HUES64 (cell line): ENCODE data around the gene MRPL12.

Source experiments
- H3K27ac ChIP-seq: 2 replicates; pipeline ENCODE4 v1.7.0; 2013; ENCODE audit warnings: low read depth, low read length, inconsistent platforms
- H3K27me3 ChIP-seq: 2 replicates; pipeline ENCODE4 v1.6.1; 2013; ENCODE audit warnings: mild to moderate bottlenecking, low read length; ENCODE audit not compliant: insufficient read depth
- H3K36me3 ChIP-seq: 2 replicates; pipeline ENCODE4 v1.6.1; 2013; ENCODE audit warnings: mild to moderate bottlenecking, low read length; ENCODE audit not compliant: insufficient read depth
- H3K4me1 ChIP-seq: 2 replicates; pipeline ENCODE4 v1.6.1; 2013; ENCODE audit warnings: mild to moderate bottlenecking, low read length, moderate library complexity; ENCODE audit not compliant: insufficient read depth
- H3K4me3 ChIP-seq: 2 replicates; pipeline ENCODE4 v1.5.1; 2013; ENCODE audit warnings: mild to moderate bottlenecking, low read length, moderate library complexity
- H3K9ac ChIP-seq: 2 replicates; pipeline ENCODE4 v1.6.1; 2013; ENCODE audit warnings: mild to moderate bottlenecking, low read depth, low read length
- H3K9me3 ChIP-seq: 2 replicates; pipeline ENCODE4 v1.6.1; 2013; ENCODE audit warnings: low read depth, low read length; ENCODE audit not compliant: insufficient read depth
- WGBS: fragments of 150-250, 120-280 bp; methylation state at CpG from one replicate; pipeline ENCODE4 v1.1.7; 2013; ENCODE audit warnings: missing lambda C conversion rate; 5-methylcytosine and 5-hydroxymethylcytosine counted together

The MRPL12 gene

GRCh38 chr17:81693509-81694210, 9.5 kb upstream of the MRPL12 start:
- 90% methylated on average over 35 of the region's 35 CpGs for WGBS
- no peaks in the 10 kb centered on the region for H3K9me3 ChIP-seq

GRCh38 chr17:81694810-81695209, 8.4 kb upstream of the MRPL12 start:
- H3K9ac ChIP-seq: no peak overlapping the region
- H3K9me3 ChIP-seq: no peaks in the 10 kb centered on the region
- WGBS: 97% methylated on average over 19 of the region's 19 CpGs
- no peaks in the 10 kb centered on the region for H3K27me3 ChIP-seq
- no peak overlapping the region for H3K27ac ChIP-seq
- no peak overlapping the region for H3K4me3 ChIP-seq
- peaks cover 95% of the 10 kb centered on the region for H3K36me3 ChIP-seq
- H3K4me1 ChIP-seq: no peaks in the 10 kb centered on the region

More at GRCh38 chr17:81693509-81694210, 9.5 kb upstream of the MRPL12 start:
- no peak overlapping the region for H3K9ac ChIP-seq
- H3K27me3 ChIP-seq: no peaks in the 10 kb centered on the region
- H3K4me3 ChIP-seq: no peak overlapping the region
- no peak overlapping the region for H3K27ac ChIP-seq
- peaks cover 93% of the 10 kb centered on the region for H3K36me3 ChIP-seq
- H3K4me1 ChIP-seq: no peaks in the 10 kb centered on the region

GRCh38 chr17:81695211-81695610, 8.0 kb upstream of the MRPL12 start:
- Histone ChIP-seq H3K4me3 (no peak overlapping the region), H3K36me3 (peaks cover 91% of the 10 kb centered on the region), H3K27me3 (no peaks in the 10 kb centered on the region), H3K27ac (no peak overlapping the region), H3K9me3 (no peaks in the 10 kb centered on the region), H3K9ac (no peak overlapping the region), H3K4me1 (no peaks in the 10 kb centered on the region)
- WGBS: 96% methylated on average over 6 of the region's 6 CpGs

GRCh38 chr17:81695801-81696200, 7.4 kb upstream of the MRPL12 start:
- no peaks in the 10 kb centered on the region for H3K27me3 ChIP-seq
- H3K36me3 ChIP-seq: peaks cover 88% of the 10 kb centered on the region
- no peaks in the 10 kb centered on the region for H3K4me1 ChIP-seq
- H3K4me3 ChIP-seq: no peak overlapping the region
- no peak overlapping the region for H3K9ac ChIP-seq
- no peaks in the 10 kb centered on the region for H3K9me3 ChIP-seq
- 96% methylated on average over 22 of the region's 22 CpGs for WGBS
- H3K27ac ChIP-seq: no peak overlapping the region

GRCh38 chr17:81696218-81696941, 6.8 kb upstream of the MRPL12 start:
- peaks cover 88% of the 10 kb centered on the region for H3K36me3 ChIP-seq
- no peak overlapping the region for H3K27ac ChIP-seq
- WGBS: 96% methylated on average over 40 of the region's 40 CpGs
- H3K9ac ChIP-seq: no peak overlapping the region
- no peaks in the 10 kb centered on the region for H3K4me1 ChIP-seq
- no peak overlapping the region for H3K4me3 ChIP-seq
- no peaks in the 10 kb centered on the region for H3K9me3 ChIP-seq
- H3K27me3 ChIP-seq: no peaks in the 10 kb centered on the region

GRCh38 chr17:81697261-81698044, 5.7 kb upstream of the MRPL12 start:
- Histone ChIP-seq H3K9me3 (no peaks in the 10 kb centered on the region), H3K27ac (no peak overlapping the region), H3K36me3 (peaks cover 84% of the 10 kb centered on the region), H3K9ac (no peak overlapping the region), H3K4me3 (no peak overlapping the region), H3K4me1 (no peaks in the 10 kb centered on the region), H3K27me3 (no peaks in the 10 kb centered on the region)
- 92% methylated on average over 24 of the region's 25 CpGs for WGBS

GRCh38 chr17:81700353-81701287, 2.5 kb upstream of the MRPL12 start:
- peaks cover 66% of the 10 kb centered on the region for H3K36me3 ChIP-seq
- no peaks in the 10 kb centered on the region for H3K9me3 ChIP-seq
- no peaks in the 10 kb centered on the region for H3K27me3 ChIP-seq
- H3K4me3 ChIP-seq: peak overlapping the region; percentile 98; the same call in 1 of the 2 replicates
- no peak overlapping the region for H3K27ac ChIP-seq
- no peaks in the 10 kb centered on the region for H3K4me1 ChIP-seq
- 95% methylated on average over 25 of the region's 25 CpGs for WGBS
- H3K9ac ChIP-seq: peak overlapping the region; percentile 99; the same call in 1 of the 2 replicates

GRCh38 chr17:81701288-81702071, 1.7 kb upstream of the MRPL12 start:
- no peaks in the 10 kb centered on the region for H3K27me3 ChIP-seq
- H3K9ac ChIP-seq: peak overlapping the region; percentile 99
- H3K4me3 ChIP-seq: peak overlapping the region; percentile 98
- H3K9me3 ChIP-seq: no peaks in the 10 kb centered on the region
- H3K27ac ChIP-seq: no peak overlapping the region
- H3K4me1 ChIP-seq: no peaks in the 10 kb centered on the region
- 90% methylated on average over 23 of the region's 23 CpGs for WGBS
- peaks cover 66% of the 10 kb centered on the region for H3K36me3 ChIP-seq

- Histone ChIP-seq H3K27me3 (no peaks in the 10 kb centered on the region), H3K4me1 (no peaks in the 10 kb centered on the region), H3K4me3 (peak overlapping the region; percentile 98), H3K36me3 (peaks cover 58% of the 10 kb centered on the region), H3K9ac (peak overlapping the region; percentile 99), H3K9me3 (no peaks in the 10 kb centered on the region), H3K27ac (peak overlapping the region; percentile 77)
- 36% methylated on average over 27 of the region's 27 CpGs for WGBS
Measured at GRCh38 chr17:81703747-81704654, 834 bp downstream of the MRPL12 start.
